GDM1 (cell line): ENCODE measurements around the gene CRACR2B.

ENCODE experiments used
- DNase-seq: peaks from one replicate; lab custom pipeline; 2025; lab: John Stamatoyannopoulos, UW

CRACR2B gene

DNA sequence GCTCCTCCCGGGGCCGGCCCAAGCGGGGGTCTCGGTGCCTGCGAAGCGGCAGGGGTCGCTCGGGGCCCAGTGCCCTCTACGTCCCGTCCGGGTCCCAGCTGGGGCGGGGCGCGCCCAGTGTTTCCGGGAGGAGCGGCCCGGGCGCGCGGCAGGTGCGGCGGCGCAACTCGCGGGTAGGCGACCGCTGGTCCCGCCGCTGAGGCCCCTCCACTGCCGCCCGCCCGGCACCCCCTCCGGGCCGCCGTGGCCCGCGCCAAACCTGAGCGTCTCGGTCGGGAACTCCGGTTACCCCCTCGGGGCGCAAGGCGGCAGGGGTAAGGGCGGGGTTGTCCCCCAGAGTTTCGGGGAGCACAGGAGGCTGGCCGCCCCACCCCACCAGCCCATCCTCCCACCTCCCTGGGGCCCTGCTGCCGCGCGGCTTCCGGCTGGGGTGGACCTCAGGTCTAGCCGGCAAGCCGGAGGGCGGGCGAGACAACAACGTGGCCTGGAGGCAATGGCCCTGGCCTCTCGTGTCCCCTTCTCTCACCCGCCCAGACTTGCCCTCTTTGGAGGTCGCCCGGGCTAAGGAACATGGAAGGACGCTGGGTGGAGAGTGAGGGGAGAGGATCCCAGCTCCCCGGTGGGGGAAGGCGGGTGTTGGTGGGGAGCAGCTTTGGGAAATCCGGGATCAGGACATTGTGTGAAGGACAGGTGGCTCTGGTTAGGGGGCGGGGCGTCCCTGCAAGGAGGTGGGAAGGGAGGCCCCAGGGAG, 398 bp upstream of the CRACR2B start:
- DNase-seq = no peak

DNA sequence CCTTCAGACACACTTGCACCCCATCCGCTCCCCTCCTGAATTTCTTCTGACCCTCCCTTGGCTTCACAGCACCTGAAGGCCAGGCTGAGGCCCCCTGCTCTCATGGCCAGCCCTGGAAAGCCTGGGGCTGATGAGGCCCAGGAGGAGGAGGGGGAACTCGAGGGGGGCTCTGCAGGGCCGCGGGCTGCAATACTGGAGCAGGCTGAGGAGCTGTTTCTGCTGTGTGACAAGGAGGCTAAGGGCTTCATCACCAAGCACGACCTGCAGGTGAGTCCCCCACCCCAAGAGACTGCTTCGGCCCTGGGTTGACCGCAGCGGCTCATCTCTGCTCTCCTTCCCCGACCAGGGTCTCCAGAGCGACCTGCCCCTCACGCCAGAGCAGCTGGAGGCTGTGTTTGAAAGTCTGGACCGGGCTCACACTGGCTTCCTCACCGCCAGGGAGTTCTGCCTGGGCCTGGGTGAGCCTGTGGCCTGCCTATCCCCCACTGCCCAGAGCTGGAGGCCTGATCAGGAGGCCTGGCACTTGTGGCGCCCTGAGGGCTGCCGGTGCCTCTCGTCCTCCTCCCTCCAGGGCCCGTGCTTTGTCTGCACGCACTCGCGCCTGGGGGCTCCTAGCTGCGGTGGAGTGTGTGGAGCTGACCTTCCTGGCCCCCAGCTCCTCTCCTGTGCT, 922 bp downstream of the CRACR2B start:
- peak; percentile 42 for DNase-seq

- DNase-seq = no peak
Observed at GRCh38 chr11:829176-829846, 1.6 kb downstream of the CRACR2B start.

GRCh38 chr11:829847-830294, 2.2 kb downstream of the CRACR2B start:
- no peak for DNase-seq

DNA sequence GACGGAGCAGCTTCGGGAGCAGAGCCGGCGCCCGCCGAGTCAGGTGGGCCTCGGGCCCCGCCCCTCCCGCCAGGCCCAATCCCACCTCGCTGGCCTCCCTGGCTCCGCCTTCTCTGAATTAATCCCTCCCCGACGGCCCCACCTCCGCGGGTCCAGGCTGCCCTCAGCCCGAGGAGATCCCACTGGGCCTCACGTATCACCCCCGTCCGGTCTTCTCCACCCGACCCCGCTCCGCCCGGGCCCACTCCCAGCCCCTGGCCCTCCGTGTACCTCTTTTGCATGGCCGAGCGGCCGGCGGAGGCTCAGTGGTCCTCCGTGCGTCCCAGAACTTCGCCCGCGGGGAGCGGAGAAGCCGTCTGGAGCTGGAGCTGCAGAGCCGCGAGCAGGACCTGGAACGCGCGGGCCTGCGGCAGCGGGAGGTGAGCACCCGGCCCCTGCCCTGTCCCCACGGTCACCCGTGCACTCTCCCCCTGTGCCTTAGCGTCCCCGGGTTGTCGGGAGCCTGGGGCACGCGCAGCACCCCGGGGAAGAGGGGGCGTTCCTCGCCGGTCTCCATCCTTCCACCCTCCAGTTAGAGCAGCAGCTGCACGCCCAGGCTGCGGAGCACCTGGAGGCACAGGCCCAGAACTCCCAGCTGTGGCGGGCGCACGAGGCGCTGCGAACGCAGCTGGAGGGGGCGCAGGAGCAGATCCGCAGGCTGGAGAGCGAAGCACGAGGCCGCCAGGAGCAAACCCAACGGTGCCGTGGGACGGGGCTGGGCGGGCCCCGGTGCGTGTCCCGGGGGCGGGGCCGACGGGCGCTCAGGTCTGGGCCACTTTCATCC, 2.8 kb downstream of the CRACR2B start:
- DNase-seq = no peak

DNA sequence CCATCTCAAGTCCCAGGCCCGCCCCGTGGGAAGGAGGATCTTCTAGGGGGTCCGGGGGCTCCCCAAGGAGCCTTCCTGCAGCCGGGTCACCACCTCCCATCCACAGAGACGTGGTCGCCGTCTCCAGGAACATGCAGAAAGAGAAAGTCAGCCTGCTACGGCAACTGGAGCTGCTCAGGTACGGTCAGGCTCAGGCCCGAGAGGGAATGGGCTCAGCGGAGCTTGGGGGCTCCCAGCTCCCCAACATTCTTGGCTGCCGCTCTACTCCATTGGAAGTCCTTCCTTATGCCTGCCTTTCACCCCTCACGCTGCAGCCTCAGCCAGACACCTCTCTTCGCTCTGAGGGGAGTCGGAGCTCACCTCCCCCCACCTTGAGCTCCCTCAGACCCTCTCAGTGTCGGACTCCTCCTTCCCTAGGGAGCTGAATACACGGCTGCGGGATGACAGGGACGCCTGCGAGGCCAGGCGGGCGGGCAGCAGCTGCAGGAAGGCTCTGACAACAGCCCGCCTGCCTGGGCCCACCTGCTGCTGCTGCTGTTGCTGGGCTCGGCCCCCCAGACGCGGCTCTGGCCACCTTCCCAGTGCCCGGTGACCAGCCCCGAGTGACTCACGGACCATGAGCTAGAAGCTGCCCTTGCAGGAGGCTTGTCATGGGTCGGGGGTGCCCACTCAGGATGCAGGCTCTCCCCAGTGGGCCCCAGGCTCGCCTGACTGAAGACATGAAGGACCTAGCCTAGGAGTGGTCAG, 3.6 kb downstream of the CRACR2B start:
- no peak for DNase-seq

GRCh38 chr11:831961-832528, 4.3 kb downstream of the CRACR2B start:
- DNase-seq = no peak

- peak; percentile 44 for DNase-seq
Observed at GRCh38 chr11:832529-833113, 4.9 kb downstream of the CRACR2B start, which contains the start of gene CD151. Gene CD151 (plus strand): TSS chr11:832952. CDS start chr11:836070, 3,118 bp downstream.

- DNase-seq = no peak
Observed at GRCh38 chr11:833114-833791, 5.5 kb downstream of the CRACR2B start.

DNA sequence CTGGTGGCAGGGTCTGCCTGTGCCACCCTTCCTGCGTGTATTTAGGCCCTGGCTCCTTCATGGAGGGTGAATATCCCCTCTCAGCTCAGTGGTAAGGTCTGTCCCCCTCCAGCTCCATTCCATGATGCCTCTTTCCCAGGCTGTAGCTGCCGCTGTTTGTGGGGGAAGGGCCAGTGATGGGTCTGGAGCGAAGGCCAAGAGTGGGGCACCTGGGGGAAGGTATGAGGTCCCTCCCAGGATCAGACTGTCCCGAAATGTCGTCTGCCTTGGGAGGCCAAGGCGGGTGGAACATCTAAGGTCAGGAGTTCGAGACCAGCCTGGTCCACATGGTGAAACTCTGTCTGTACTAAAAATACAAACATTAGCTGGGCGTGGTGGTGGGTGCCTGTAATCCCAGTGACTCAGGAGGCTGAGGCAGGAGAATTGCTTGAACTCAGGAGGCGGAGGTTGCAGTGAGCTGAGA, 6.2 kb downstream of the CRACR2B start:
- DNase-seq = no peak

- no peak for DNase-seq
Observed at GRCh38 chr11:834371-835316, 6.9 kb downstream of the CRACR2B start.

DNA sequence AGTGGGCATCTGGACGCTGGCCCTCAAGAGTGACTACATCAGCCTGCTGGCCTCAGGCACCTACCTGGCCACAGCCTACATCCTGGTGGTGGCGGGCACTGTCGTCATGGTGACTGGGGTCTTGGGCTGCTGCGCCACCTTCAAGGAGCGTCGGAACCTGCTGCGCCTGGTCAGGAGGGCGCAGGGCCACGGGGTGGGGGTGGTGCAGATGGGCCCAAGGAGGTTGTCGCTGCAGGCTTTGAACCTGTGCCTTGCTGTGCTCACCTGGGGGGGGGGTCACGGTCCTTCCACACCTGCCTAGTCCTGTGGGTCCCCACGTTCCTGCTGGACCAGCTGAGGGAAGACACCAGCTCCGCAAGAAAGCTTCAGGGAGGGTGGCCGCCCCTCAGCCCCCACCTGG, 8.6 kb downstream of the CRACR2B start:
- DNase-seq = no peak

- DNase-seq = no peak
Observed at GRCh38 chr11:836700-837099, 9.0 kb downstream of the CRACR2B start.

GRCh38 chr11:837189-837989, 9.7 kb downstream of the CRACR2B start:
- DNase-seq = no peak

DNA sequence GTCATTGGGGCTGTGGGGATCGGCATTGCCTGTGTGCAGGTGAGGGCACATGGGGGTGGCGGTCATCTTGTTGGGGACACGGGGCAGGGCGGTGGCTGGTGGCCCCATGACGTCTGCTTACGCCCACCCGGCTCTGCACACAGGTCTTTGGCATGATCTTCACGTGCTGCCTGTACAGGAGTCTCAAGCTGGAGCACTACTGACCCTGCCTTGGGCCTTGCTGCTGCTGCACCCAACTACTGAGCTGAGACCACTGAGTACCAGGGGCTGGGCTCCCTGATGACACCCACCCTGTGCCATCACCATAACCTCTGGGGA, 10.2 kb downstream of the CRACR2B start:
- DNase-seq = no peak

GRCh38 chr11:838441-839279, 10.9 kb downstream of the CRACR2B start:
- no peak for DNase-seq

DNA sequence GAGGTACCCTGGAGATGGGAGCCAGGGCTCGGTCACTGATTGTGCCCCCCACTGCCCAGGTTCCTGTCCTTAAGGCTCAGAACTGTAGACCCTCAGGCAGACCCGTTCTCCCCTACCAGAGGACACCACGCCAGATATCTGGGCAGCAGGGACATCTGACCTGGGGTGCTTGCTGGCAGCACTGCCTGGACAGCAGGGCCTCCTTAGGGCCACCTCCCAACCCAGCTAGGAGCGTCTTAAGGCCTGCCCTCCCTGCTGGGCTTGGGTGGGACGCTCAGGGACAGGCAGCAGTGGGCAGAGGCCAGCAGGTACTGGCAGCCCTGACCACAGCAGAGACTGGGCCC, 11.5 kb downstream of the CRACR2B start:
- DNase-seq = no peak
